ENCODE results near the gene CTSO.

Gene CTSO

GRCh38 chr4:155966731-155967395 lies 13.2 kb upstream of the CTSO start:
- Histone ChIP-seq H3K9ac (ENCODE audit: low read depth, low read length, poor library complexity, severe bottlenecking) (no peak overlapping the region), H4K20me1 (ENCODE audit: insufficient read depth, low read length, poor library complexity, severe bottlenecking) (no peaks in the 10 kb centered on the region), H3K4me1 (ENCODE audit: insufficient read depth, low read length, poor library complexity, severe bottlenecking) (no peaks in the 10 kb centered on the region), H2AFZ (ENCODE audit: low read length) (no peak overlapping the region), H3K27me3 (ENCODE audit: insufficient read depth, low read length, poor library complexity, severe bottlenecking) (no peaks in the 10 kb centered on the region), H3K9me3 (ENCODE audit: insufficient read depth, low read depth, low read length) (no peaks in the 10 kb centered on the region), H3K79me2 (ENCODE audit: insufficient read depth, low read length) (no peaks in the 10 kb centered on the region), H3K36me3 (ENCODE audit: insufficient read depth, low read length) (no peaks in the 10 kb centered on the region), H3K9me2 (replicated peaks; ENCODE audit: low read depth, low read length) (no peaks in the 10 kb centered on the region), H3K4me3 (ENCODE audit: low read length, poor library complexity, severe bottlenecking) (no peak overlapping the region), H3F3A (ENCODE audit: low read depth) (no peaks in the 10 kb centered on the region), H3K4me2 (ENCODE audit: low read depth, low read length, poor library complexity, severe bottlenecking) (no peak overlapping the region)
- TF ChIP-seq CTCF (conservative IDR thresholded peaks at IDR 0.05; ENCODE audit: low read length) = no peak
- no peak for TF ChIP-seq EZH2phosphoT487 (IDR thresholded peaks at IDR 0.05; ENCODE audit: borderline replicate concordance)

DNA sequence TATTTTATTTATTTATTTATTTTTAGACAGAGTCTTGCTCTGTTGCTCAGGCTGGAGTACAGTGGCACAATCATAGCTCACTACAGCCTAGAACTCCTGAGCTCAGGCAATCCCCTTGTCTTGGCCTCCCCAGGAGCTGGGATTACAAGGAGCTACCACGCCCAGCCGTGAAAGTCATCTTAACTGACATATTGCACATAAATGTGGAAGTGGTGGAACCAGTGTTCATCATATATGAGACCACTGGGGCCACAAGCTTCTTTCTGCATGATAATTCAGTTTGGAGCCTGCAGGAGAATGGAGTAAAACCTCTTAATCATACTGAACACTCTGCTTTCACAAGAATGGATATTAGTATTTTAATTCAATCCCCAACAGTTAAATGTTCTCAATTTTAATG lies 12.5 kb upstream of the CTSO start:
- H3K9ac ChIP-seq (ENCODE audit: low read depth, low read length, poor library complexity, severe bottlenecking) = no peak overlapping the region
- H3K36me3 ChIP-seq (ENCODE audit: insufficient read depth, low read length) = no peaks in the 10 kb centered on the region
- no peak for TF ChIP-seq EZH2phosphoT487 (IDR thresholded peaks at IDR 0.05; ENCODE audit: borderline replicate concordance)
- no peak for TF ChIP-seq CTCF (conservative IDR thresholded peaks at IDR 0.05; ENCODE audit: low read length)

DNA sequence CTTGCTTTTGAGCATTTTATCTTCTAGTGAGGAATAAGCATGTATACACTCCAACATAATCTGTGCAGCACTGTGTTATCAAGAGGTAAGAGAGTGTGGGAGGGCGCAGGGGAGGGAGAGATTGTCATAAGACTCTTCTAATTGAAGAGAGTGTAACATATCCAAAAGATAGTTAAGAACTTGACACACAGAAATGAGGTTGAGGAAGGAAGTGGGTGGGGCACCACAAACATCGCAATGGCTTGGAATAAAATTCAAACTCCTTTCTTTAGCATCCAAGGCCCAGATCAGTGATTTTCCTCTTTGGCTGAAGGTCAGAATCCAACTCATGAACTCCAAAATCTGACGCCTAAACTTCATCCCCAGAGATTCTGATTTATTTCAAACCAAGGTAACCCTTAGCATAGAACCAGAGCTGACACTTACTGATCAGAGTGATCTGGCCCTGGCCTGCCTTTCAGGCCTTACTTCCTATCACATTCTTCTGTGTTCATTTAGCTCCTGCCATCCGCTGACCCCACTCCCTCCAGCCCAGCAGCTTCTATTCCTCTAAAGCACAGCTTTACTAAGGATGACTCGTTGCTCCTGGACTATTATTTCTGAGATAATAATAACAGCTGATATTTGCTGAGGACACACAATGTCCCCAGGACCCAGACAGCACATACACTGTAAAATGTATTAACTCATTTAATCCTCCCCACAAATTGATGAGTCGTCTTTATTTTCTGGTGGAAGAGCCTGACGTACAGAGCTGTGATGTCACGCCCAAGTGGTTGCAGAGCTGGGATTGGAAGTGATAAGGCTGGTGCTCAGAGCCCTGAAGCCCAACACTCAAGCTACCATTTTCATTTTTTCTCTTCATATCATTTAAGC lies 10.6 kb upstream of the CTSO start:
- H3K4me3 ChIP-seq (ENCODE audit: low read length, poor library complexity, severe bottlenecking) = no peak overlapping the region
- no peaks in the 10 kb centered on the region for H3K4me1 ChIP-seq (ENCODE audit: insufficient read depth, low read length, poor library complexity, severe bottlenecking)
- H3K9ac ChIP-seq (ENCODE audit: low read depth, low read length, poor library complexity, severe bottlenecking) = no peak overlapping the region
- H2AFZ ChIP-seq (ENCODE audit: low read length) = no peak overlapping the region
- H3K79me2 ChIP-seq (ENCODE audit: insufficient read depth, low read length) = no peaks in the 10 kb centered on the region
- TF ChIP-seq EZH2phosphoT487 (IDR thresholded peaks at IDR 0.05; ENCODE audit: borderline replicate concordance) = no peak
- TF ChIP-seq CTCF (conservative IDR thresholded peaks at IDR 0.05; ENCODE audit: low read length) = no peak
- H3K36me3 ChIP-seq (ENCODE audit: insufficient read depth, low read length) = no peaks in the 10 kb centered on the region
- H3F3A ChIP-seq (ENCODE audit: low read depth) = no peaks in the 10 kb centered on the region
- no peak overlapping the region for H3K4me2 ChIP-seq (ENCODE audit: low read depth, low read length, poor library complexity, severe bottlenecking)
- no peaks in the 10 kb centered on the region for H3K9me3 ChIP-seq (ENCODE audit: insufficient read depth, low read depth, low read length)
- no peaks in the 10 kb centered on the region for H4K20me1 ChIP-seq (ENCODE audit: insufficient read depth, low read length, poor library complexity, severe bottlenecking)
- H3K9me2 ChIP-seq (replicated peaks; ENCODE audit: low read depth, low read length) = no peaks in the 10 kb centered on the region
- no peaks in the 10 kb centered on the region for H3K27me3 ChIP-seq (ENCODE audit: insufficient read depth, low read length, poor library complexity, severe bottlenecking)

More for the DNA sequence above, 12.5 kb upstream of the CTSO start:
- Histone ChIP-seq H3K79me2 (ENCODE audit: insufficient read depth, low read length) (no peaks in the 10 kb centered on the region), H3K27me3 (ENCODE audit: insufficient read depth, low read length, poor library complexity, severe bottlenecking) (no peaks in the 10 kb centered on the region), H2AFZ (ENCODE audit: low read length) (no peak overlapping the region), H3F3A (ENCODE audit: low read depth) (no peaks in the 10 kb centered on the region), H3K9me2 (replicated peaks; ENCODE audit: low read depth, low read length) (no peaks in the 10 kb centered on the region), H3K9me3 (ENCODE audit: insufficient read depth, low read depth, low read length) (no peaks in the 10 kb centered on the region), H3K4me3 (ENCODE audit: low read length, poor library complexity, severe bottlenecking) (no peak overlapping the region), H3K4me1 (ENCODE audit: insufficient read depth, low read length, poor library complexity, severe bottlenecking) (no peaks in the 10 kb centered on the region), H4K20me1 (ENCODE audit: insufficient read depth, low read length, poor library complexity, severe bottlenecking) (no peaks in the 10 kb centered on the region), H3K4me2 (ENCODE audit: low read depth, low read length, poor library complexity, severe bottlenecking) (no peak overlapping the region)

All from Loucy (cell line).